ENCODE data around the gene GRM2. TPM values are rescaled to one million over a fixed set of nuclear protein-coding genes. Genes with fewer than 3 reads are reported as not detected.

The GRM2 gene
- total and polyA plus RNA-seq, 2 of the 8 experiments (the other 6 are each of a cell fraction or from before 2014, with no cell fraction given): 3.9 to 10.5 TPM

- H2BK12ac ChIP-seq (ENCODE audit: low read depth, low read length): no peak overlapping the region
- no peak overlapping the region for H3K4ac ChIP-seq (replicated peaks; ENCODE audit: insufficient read length, low read depth, low read length)
- POLR2A ChIA-PET (ENCODE audit: partially characterized antibody): no interaction called here
- H3K14ac ChIP-seq (ENCODE audit: insufficient read length): no peak overlapping the region
- no peaks in the 10 kb centered on the region for H3K79me2 ChIP-seq (ENCODE audit: control insufficient read depth in 1 of 2, insufficient read depth in 2 of 2, low read length in 2 of 2)
- H2BK15ac ChIP-seq (ENCODE audit: low read length): 0 out of 2 replicates have a peak overlapping the region, but pooled peaks have one; percentile 5
- FAIRE-seq (no peak), DNase-seq (ENCODE audit: low read depth in 1 of 2, low spot score in 2 of 2) (no peak)
- no peak overlapping the region for H2BK5ac ChIP-seq (ENCODE audit: low read depth, low read length)
- no peak overlapping the region for H3K27ac ChIP-seq (ENCODE audit: low read depth, low read length)
- WGBS, 2 experiments (ENCODE audit: extremely low coverage in 1 of 2, insufficient coverage in 1 of 2, insufficient read length in 1 of 2, insufficient replicate concordance in 2 of 2, low coverage in 1 of 2, low lambda C conversion rate in 2 of 2, missing lambda C conversion rate in 1 of 2): 80% methylated on average over 7 of the region's 7 CpGs; no CpG with 5 or more reads in 1 of the 2 experiments
- no peak overlapping the region for H3K23ac ChIP-seq (ENCODE audit: insufficient read length)
- no peak overlapping the region; the same call in 1 of the 2 replicates for H4K8ac ChIP-seq (ENCODE audit: extremely low read depth, insufficient read depth, low read length)
- H3K4me1 ChIP-seq (replicated peaks in 1 of 4; ENCODE audit: control insufficient read depth in 3 of 4, insufficient read depth in 4 of 4, low read length in 3 of 4): peaks cover 0 to 9% (median 3%) of the 10 kb centered on the region in 4 experiments; a peak in 4 of 7 replicates
- H4K5ac ChIP-seq (ENCODE audit: insufficient read length, low read depth, low read length): no peak overlapping the region
- H4K20me1 ChIP-seq (replicated peaks in 1 of 2; ENCODE audit: control insufficient read depth in 1 of 2, insufficient read depth in 2 of 2, low read length in 2 of 2): no peaks in the 10 kb centered on the region
- H3K9ac ChIP-seq (replicated peaks in 1 of 4; ENCODE audit: extremely low read depth in 1 of 4, low read depth in 3 of 4, low read length in 3 of 4): no peak overlapping the region
- no peak overlapping the region for H2BK120ac ChIP-seq (replicated peaks; ENCODE audit: low read depth, low read length)
- H3K4me2 ChIP-seq (ENCODE audit: insufficient read depth in 1 of 2, low read depth in 2 of 2, low read length in 2 of 2): no peak overlapping the region
- no peak overlapping the region for H3K18ac ChIP-seq (ENCODE audit: extremely low read depth, low read length)
- H2AFZ ChIP-seq (ENCODE audit: low read length): no peak overlapping the region
- no peak overlapping the region for H3K4me3 ChIP-seq (ENCODE audit: extremely low read depth in 1 of 4, insufficient read depth in 2 of 4, low read depth in 3 of 4, low read length in 4 of 4)
- no peaks in the 10 kb centered on the region for H3K36me3 ChIP-seq (ENCODE audit: control insufficient read depth in 2 of 4, insufficient read depth in 4 of 4, low read length in 3 of 4)
- H3K56ac ChIP-seq (replicated peaks; ENCODE audit: insufficient read length, low read depth, low read length): no peak overlapping the region
- no peaks in the 10 kb centered on the region for H3K27me3 ChIP-seq (replicated peaks in 1 of 4; ENCODE audit: control insufficient read depth in 3 of 4, extremely low read depth in 1 of 4, insufficient read depth in 3 of 4, low read length in 3 of 4)
- no peak overlapping the region for H2AK5ac ChIP-seq (ENCODE audit: low read depth, low read length)
- CTCF ChIA-PET (ENCODE audit: partially characterized antibody): interaction anchor here (0.5 to 6.4 kb wide), 11 partner anchors 7 to 254 kb away, joined by 3 to 123 read pairs (median 3); partner anchors contain the start of genes DCAF1 and TEX264
- H3K23me2 ChIP-seq (ENCODE audit: low read depth, low read length): no peaks in the 10 kb centered on the region
- no peaks in the 10 kb centered on the region for H3K9me3 ChIP-seq (ENCODE audit: insufficient read depth in 2 of 2, low read depth in 1 of 2, low read length in 1 of 2)
- H3K79me1 ChIP-seq (ENCODE audit: low read depth, low read length): peaks cover 2% of the 10 kb centered on the region
- H4K91ac ChIP-seq (replicated peaks; ENCODE audit: insufficient read length, low read length): no peak overlapping the region
- H2BK20ac ChIP-seq (ENCODE audit: low read length): no peak overlapping the region
- TF ChIP-seq EGR1 (IDR thresholded peaks at IDR 0.05; ENCODE audit: borderline replicate concordance, low read depth, low read length) (no peak), PHF8 (conservative IDR thresholded peaks at IDR 0.05; ENCODE audit: low read depth, low read length) (no peak), RBBP5 (IDR thresholded peaks at IDR 0.05; ENCODE audit: borderline replicate concordance, low read depth, low read length) (no peak), JUN (IDR thresholded peaks at IDR 0.05; ENCODE audit: low read depth, low read length) (no peak), SRF (IDR thresholded peaks at IDR 0.05; ENCODE audit: low read depth, low read length) (no peak), SP4 (IDR thresholded peaks at IDR 0.05; ENCODE audit: low read length) (no peak), TEAD4 (IDR thresholded peaks at IDR 0.05; ENCODE audit: low read depth, low read length) (no peak), SIRT6 (IDR thresholded peaks at IDR 0.05; ENCODE audit: low read length) (no peak), CHD2 (IDR thresholded peaks at IDR 0.05; ENCODE audit: low read length) (no peak), ASH2L (IDR thresholded peaks at IDR 0.05; ENCODE audit: low read length) (no peak), EZH2 (IDR thresholded peaks at IDR 0.05; ENCODE audit: low read depth, low read length, severe bottlenecking) (no peak), TBP (IDR thresholded peaks at IDR 0.05; ENCODE audit: low read depth, low read length) (no peak), MAFK (IDR thresholded peaks at IDR 0.05; ENCODE audit: low read depth, low read length) (no peak), RNF2 (IDR thresholded peaks at IDR 0.05; ENCODE audit: borderline replicate concordance, low read depth, low read length, missing control alignments, poor library complexity, severe bottlenecking) (no peak), BRCA1 (IDR thresholded peaks at IDR 0.05; ENCODE audit: low read depth, low read length) (no peak), FOSL1 (IDR thresholded peaks at IDR 0.05; ENCODE audit: insufficient read depth, low read depth, low read length) (no peak)
Measured at GRCh38 chr3:51679777-51680176, 27.1 kb upstream of the GRM2 start.

Data from H1 (cell line).